Measurements from ENCODE around the gene ZNF423.
"Not testable (repeated sequence)": the region's sequence is repeated elsewhere in the genome, so short reads cannot be mapped to it uniquely, and the experiment has no call there.

ZNF423 gene

DNA sequence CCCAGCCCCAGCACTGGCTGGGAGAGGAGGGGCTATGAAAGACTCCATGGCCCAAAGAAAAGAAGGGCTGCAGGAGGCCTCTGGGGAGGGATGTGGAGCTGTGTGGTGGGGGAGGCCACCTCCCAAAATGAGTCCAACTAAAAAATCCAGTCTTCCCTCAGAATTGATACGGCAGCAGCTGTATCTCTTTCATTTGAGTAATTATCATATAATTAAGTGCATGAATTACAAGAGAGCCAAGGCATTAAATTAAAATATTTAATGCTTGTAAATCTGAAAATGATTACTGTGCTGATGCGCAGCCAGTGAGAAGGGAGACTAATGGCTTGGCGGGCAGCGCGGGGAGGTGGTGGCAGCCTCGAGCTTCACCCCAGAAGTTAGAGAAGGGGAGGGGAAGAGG lies 289.5 kb downstream of the ZNF423 start:
- no peak for TF ChIP-seq CTCF (IDR thresholded peaks at IDR 0.05; ENCODE audit: low read depth, low read length)

GRCh38 chr16:49564496-49565229 lies 291.2 kb downstream of the ZNF423 start:
- TF ChIP-seq CTCF (IDR thresholded peaks at IDR 0.05; ENCODE audit: low read depth, low read length): no peak
- DNase-seq (ENCODE audit: extremely low read depth, low read depth): no peak

More for the DNA sequence above, 289.5 kb downstream of the ZNF423 start:
- DNase-seq (ENCODE audit: extremely low read depth, low read depth): no peak

- no peak for TF ChIP-seq CTCF (IDR thresholded peaks at IDR 0.05; ENCODE audit: low read depth, low read length)
- DNase-seq (ENCODE audit: extremely low read depth, low read depth): no peak
Observed at GRCh38 chr16:49563666-49564065, 292.2 kb downstream of the ZNF423 start.

GRCh38 chr16:49562894-49563293 lies 293.0 kb downstream of the ZNF423 start:
- not testable (repeated sequence) for DNase-seq (ENCODE audit: extremely low read depth, low read depth)

- no peak for DNase-seq (ENCODE audit: extremely low read depth, low read depth)
- TF ChIP-seq CTCF (IDR thresholded peaks at IDR 0.05; ENCODE audit: low read depth, low read length): no peak
Observed at GRCh38 chr16:49562228-49562627, 293.7 kb downstream of the ZNF423 start.

- no peak for DNase-seq (ENCODE audit: extremely low read depth, low read depth)
- TF ChIP-seq CTCF (IDR thresholded peaks at IDR 0.05; ENCODE audit: low read depth, low read length): no peak
Observed at GRCh38 chr16:49560004-49560830, 295.7 kb downstream of the ZNF423 start.

DNA sequence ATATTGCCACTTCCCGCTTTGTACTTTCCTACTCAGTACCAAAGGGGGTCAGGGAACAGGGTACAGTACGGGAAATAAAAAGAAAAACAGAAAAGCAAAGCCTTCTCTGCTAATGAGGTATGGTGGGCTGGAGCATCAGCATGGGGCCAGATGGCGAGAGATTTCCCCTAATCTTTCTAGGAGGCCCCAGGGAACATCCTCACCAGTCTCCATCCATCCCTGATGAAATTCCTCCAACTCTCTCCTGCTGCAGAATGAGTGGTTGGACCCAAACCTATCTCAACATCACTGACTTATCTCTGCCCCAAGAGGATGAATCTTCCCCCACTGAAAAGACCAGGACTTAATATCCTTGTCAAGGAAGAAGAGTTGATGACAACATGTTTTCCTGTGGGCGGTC lies 296.7 kb downstream of the ZNF423 start:
- no peak for TF ChIP-seq CTCF (IDR thresholded peaks at IDR 0.05; ENCODE audit: low read depth, low read length)
- DNase-seq (ENCODE audit: extremely low read depth, low read depth): no peak

Measured in AG09319 (cell line).